Spleen (tissue), 11 donors: ENCODE measurements around the gene GGN. TPM values are rescaled to one million over a fixed set of nuclear protein-coding genes. Genes with fewer than 3 reads are reported as not detected.
A peak's percentile ranks its signal among the peaks of the same experiment; 100 is the strongest.

Source experiments
- DNase-seq: peaks from one replicate; pipeline ENCODE4 v3.0.0-alpha.2; 2020
- H3K27ac ChIP-seq, 8 donors: fragments of 200-600 bp; sonication (generic) in 7 of 8; 1 replicate in 4 of 8; 2 replicates in 4 of 8; pipeline versions ENCODE4 v1.5.0 to v1.8.0; 2016 to 2021; ENCODE audit warnings: inconsistent platforms in 4 of 8, mild to moderate bottlenecking in 4 of 8, moderate library complexity in 1 of 8
- H3K27me3 ChIP-seq, 7 donors: fragments of 200-600 bp; sonication (generic) in 6 of 7; replicated peaks in 1 of 7; 1 replicate in 4 of 7; 2 replicates in 3 of 7; pipeline versions ENCODE4 v1.5.0 to v1.8.0; 2016 to 2021; ENCODE audit warnings: inconsistent platforms in 3 of 7, mild to moderate bottlenecking in 1 of 7
- H3K36me3 ChIP-seq, 6 donors: fragments of 200-600 bp; sonication (generic) in 5 of 6; 1 replicate in 4 of 6; 2 replicates in 2 of 6; pipeline versions ENCODE4 v1.5.0 to v1.8.0; 2016 to 2021; ENCODE audit warnings: inconsistent platforms in 2 of 6
- H3K4me1 ChIP-seq, 6 donors: fragments of 200-600 bp; sonication (generic) in 5 of 6; 1 replicate in 3 of 6; 2 replicates in 3 of 6; pipeline versions ENCODE4 v1.5.0 to v1.8.0; 2016 to 2021; ENCODE audit warnings: inconsistent platforms in 3 of 6
- H3K4me3 ChIP-seq, 8 donors: fragments of 200-600 bp; sonication (generic) in 7 of 8; 1 replicate in 4 of 8; 2 replicates in 4 of 8; pipeline versions ENCODE4 v1.5.0 to v1.8.0; 2016 to 2021; ENCODE audit warnings: inconsistent platforms in 4 of 8, mild to moderate bottlenecking in 4 of 8, moderate library complexity in 2 of 8
- H3K9me3 ChIP-seq, 8 donors: fragments of 200-600 bp; sonication (generic) in 7 of 8; 1 replicate in 4 of 8; 2 replicates in 4 of 8; pipeline versions ENCODE4 v1.5.0 to v1.8.0; 2016 to 2021; ENCODE audit warnings: inconsistent platforms in 4 of 8
- POLR2A ChIP-seq, 3 donors: fragments of 450-650 bp; IDR thresholded peaks; one replicate each; pipeline ENCODE4 v1.5.1; 2017; ENCODE audit warnings: antibody characterized with exemption in 3 of 3, mild to moderate bottlenecking in 1 of 3
- POLR2AphosphoS5 ChIP-seq, 3 donors: sonication (generic); formaldehyde crosslinking; IDR thresholded peaks; one replicate each; pipeline ENCODE4 v1.5.1; 2017; ENCODE audit warnings: antibody characterized with exemption in 3 of 3
- WGBS, 5 donors: extraction: QIAGEN DNeasy Blood & Tissue Kit in 3 of 5; methylation state at CpG; one replicate each; pipeline versions ENCODE4 v1.1.5 to v1.1.7; 2013 to 2018; 5-methylcytosine and 5-hydroxymethylcytosine counted together
- intact Hi-C: fragments of 100-400 bp; cut with DNase I; formaldehyde crosslinking; loops from one replicate; pipeline ENCODE4 v1.15.0; 2023; ENCODE audit warnings: low total_unique reads
- polyA plus RNA-seq, 3 donors: library from polyadenylated mRNA; stranded (reverse); fragments of 200-250 nt; gene quantifications; one replicate each; pipeline ENCODE4 v1.2.1, GENCODE V29; 2013
- total RNA-seq, 7 donors: library from RNA; depleted of rRNA in 3 of 7; stranded (reverse); fragments of >200 nt in 3 of 7; fragmentation: NEBNext Ultra II Directional in 4 of 7; extraction: Animal tissue kit (Norgen Biotek cat#: 25700) in 4 of 7; gene quantifications; one replicate each; pipeline versions ENCODE4 v1.1.0 to v1.2.1, GENCODE V29; 2016 to 2021
- TF ChIP-seq, protein P1 (sequence below), 11 experiments: fragments of 200-600 bp in 7 of 11; fragments of 450-650 bp in 4 of 11; sonication (generic) in 4 of 11; IDR thresholded peaks in 8 of 11; conservative IDR thresholded peaks in 3 of 11; 1 replicate in 7 of 11; 2 replicates in 4 of 11; pipeline versions ENCODE4 v1.4.0 to v1.8.0; 2016 to 2021; ENCODE audit warnings: antibody characterized with exemption in 11 of 11, inconsistent platforms in 4 of 11, mild to moderate bottlenecking in 1 of 11
- donor health status: healthy with polysubstance abuse.
- donor health status: DM: no; HTN: no; CAD: no; lungs with moderate emphysema.
- donor health status: DM: no; HTN: no; CAD: no.
- donor health status: Bipolar disorder and iron deficiency.
- donor health status: healthy.
- donor health status: DM: no; HTN: no; CAD: no.
- donor health status: DM: yes; HTN: yes; CAD: no.

The GGN gene
- total and polyA plus RNA-seq, 10 donors, result 0.08 to 0.19 TPM; not detected in 8

DNA sequence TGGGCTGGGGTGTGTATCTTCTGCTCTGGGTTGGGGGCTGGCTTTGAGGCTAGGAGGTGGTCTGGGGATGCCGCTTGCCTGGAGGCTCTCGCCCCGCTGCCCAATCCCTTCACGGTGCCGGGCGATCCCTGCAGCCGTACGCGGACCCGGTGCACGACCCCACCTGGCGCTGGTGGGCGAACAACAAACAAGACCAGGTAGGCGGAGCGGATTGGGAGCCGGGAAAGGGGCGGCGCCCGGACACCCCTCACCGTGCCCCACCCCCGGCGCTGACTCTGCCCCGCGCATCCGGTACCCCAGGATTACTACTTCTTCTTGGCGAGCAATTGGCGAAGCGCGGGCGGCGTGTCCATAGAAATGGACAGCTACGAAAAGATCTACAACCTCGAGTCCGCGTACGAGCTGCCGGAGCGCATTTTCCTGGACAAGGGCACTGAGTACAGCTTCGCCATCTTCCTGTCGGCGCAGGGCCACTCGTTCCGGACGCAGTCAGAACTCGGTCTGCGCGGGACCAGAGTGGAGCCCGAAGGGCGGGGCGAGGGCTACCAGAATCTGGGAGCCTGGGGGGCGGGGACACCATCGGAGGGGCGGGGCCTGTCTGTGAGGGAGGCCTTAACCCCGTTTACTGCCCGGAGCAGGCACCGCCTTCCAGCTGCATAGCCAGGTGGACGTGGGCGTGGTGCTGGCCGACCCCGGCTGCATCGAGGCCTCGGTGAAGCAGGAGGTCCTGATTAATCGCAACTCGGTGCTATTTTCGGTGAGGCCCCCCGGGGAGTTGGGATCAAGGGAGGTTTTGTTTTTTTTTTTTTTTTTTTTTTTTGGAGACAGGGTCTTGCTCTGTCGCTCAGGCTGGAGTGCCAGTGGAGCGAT lies 25.5 kb downstream of the GGN start:
- peaks cover 8 to 24% (median 19%) of the 10 kb centered on the region in 6 donors for H3K4me1 ChIP-seq
- peak overlapping the region in 7 of 8 donors; percentile 42 to 81 (median 66) for H3K27ac ChIP-seq
- H3K36me3 ChIP-seq, result no peaks in the 10 kb centered on the region
- no peaks in the 10 kb centered on the region for H3K9me3 ChIP-seq
- H3K27me3 ChIP-seq, result peaks cover 0 to 65% (median 4%) of the 10 kb centered on the region in 7 donors
- DNase-seq, result peak; percentile 91
- H3K4me3 ChIP-seq, result peak overlapping the region; percentile 60 to 83 (median 68)
- intact Hi-C loops, result no loop called here
- 1 to 3% (median 3%) methylated on average over 43 to 68 of the region's 68 CpGs for WGBS, 5 donors
- TF ChIP-seq POLR2A (IDR thresholded peaks at IDR 0.05), result no peak
- peak; percentile 66 to 77 (median 71) for TF ChIP-seq POLR2AphosphoS5 (IDR thresholded peaks at IDR 0.05)

GRCh38 chr19:38361633-38362075 lies 26.2 kb downstream of the GGN start:
- intact Hi-C loops, result no loop called here
- H3K36me3 ChIP-seq, result no peaks in the 10 kb centered on the region
- 1 to 2% (median 1%) methylated on average over 24 to 37 of the region's 37 CpGs for WGBS, 5 donors
- H3K4me1 ChIP-seq, result peaks cover 8 to 24% (median 19%) of the 10 kb centered on the region in 6 donors
- peak overlapping the region in 6 of 8 donors; percentile 42 to 81 (median 66) for H3K27ac ChIP-seq
- DNase-seq, result peak; percentile 89
- H3K9me3 ChIP-seq, result no peaks in the 10 kb centered on the region
- TF ChIP-seq, protein P1, sequence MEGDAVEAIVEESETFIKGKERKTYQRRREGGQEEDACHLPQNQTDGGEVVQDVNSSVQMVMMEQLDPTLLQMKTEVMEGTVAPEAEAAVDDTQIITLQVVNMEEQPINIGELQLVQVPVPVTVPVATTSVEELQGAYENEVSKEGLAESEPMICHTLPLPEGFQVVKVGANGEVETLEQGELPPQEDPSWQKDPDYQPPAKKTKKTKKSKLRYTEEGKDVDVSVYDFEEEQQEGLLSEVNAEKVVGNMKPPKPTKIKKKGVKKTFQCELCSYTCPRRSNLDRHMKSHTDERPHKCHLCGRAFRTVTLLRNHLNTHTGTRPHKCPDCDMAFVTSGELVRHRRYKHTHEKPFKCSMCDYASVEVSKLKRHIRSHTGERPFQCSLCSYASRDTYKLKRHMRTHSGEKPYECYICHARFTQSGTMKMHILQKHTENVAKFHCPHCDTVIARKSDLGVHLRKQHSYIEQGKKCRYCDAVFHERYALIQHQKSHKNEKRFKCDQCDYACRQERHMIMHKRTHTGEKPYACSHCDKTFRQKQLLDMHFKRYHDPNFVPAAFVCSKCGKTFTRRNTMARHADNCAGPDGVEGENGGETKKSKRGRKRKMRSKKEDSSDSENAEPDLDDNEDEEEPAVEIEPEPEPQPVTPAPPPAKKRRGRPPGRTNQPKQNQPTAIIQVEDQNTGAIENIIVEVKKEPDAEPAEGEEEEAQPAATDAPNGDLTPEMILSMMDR (IDR thresholded peaks at IDR 0.05 in 8 of 11, conservative IDR thresholded peaks at IDR 0.05 in 3 of 11), result peak in 5 of 11 experiments; percentile 8 to 47 (median 11)
- TF ChIP-seq POLR2AphosphoS5 (IDR thresholded peaks at IDR 0.05) (peak in 2 of 3 donors; percentile 16 to 53), POLR2A (IDR thresholded peaks at IDR 0.05) (no peak)
- H3K27me3 ChIP-seq, result peaks cover 0 to 58% (median 4%) of the 10 kb centered on the region in 7 donors
- H3K4me3 ChIP-seq, result peak overlapping the region; percentile 60 to 83 (median 68)

DNA sequence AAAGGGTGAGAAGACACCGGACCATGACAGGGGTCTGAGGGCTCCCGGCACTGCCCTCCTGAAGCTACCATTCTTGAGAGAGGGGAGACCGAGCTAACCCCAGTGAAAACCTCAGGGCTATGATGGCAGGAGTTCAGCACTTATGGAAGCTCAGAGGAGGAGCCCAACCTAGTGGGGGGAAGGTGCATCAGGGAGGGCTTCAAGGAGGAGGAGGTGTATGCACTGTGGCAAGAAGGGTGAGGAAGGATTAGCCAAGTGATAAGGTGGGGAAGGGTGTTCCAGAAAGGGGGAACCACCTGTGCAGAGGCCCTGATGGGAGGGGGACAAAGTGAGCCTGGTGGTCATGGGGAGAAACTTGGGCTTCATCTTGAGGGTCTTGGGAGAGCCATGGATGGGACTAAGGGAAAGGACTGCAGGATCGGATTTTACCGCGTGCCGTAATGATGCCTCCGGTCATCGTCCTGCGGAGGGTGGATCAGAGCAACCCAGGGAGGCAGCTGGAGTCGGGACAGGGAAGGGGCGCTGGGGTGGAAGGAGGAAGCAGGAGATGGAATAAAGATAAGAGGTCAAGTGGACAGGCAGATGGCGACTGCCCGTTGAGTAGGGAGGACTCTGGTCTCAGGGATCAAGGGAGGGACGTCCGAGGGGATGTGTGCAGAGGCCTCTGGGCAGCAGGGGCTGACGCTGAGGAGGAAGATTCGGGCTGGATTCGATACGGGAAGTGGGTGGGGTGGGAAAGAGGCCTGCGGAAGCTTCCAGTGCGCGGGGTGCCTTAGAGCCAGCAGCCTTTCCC lies 26.8 kb downstream of the GGN start:
- Histone ChIP-seq H3K4me3 (peak overlapping the region; percentile 60 to 83 (median 68)), H3K27me3 (peaks cover 0 to 53% (median 4%) of the 10 kb centered on the region in 7 donors), H3K9me3 (no peaks in the 10 kb centered on the region), H3K4me1 (peaks cover 8 to 24% (median 19%) of the 10 kb centered on the region in 6 donors), H3K27ac (peak overlapping the region in 4 of 8 donors; percentile 66 to 81 (median 68)), H3K36me3 (no peaks in the 10 kb centered on the region)
- no peak for TF ChIP-seq POLR2AphosphoS5 (IDR thresholded peaks at IDR 0.05)
- TF ChIP-seq, protein P1 (IDR thresholded peaks at IDR 0.05 in 8 of 11, conservative IDR thresholded peaks at IDR 0.05 in 3 of 11), result no peak
- no peak for TF ChIP-seq POLR2A (IDR thresholded peaks at IDR 0.05)
- DNase-seq, result no peak
- intact Hi-C loops, result no loop called here
- 15 to 26% (median 21%) methylated on average over 23 of the region's 23 CpGs for WGBS, 5 donors

DNA sequence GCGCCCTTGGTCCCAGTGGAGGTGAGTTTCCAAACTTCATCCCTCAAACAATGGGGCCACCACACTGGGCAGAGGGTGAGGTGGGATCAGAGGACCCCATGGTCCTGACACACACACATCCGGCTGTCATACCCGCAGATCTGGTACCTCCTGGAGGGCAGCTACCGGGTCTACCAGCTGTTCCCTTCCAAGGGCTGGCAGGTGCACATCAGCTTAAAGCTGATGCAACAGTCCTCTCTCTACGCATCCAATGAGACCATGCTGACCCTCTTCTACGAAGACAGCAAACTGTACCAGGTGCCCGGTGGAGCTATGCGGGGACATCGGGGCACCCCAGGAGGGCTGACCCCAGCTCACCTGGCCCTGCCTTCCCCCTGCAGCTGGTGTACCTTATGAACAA lies 27.5 kb downstream of the GGN start:
- intact Hi-C loops, result no loop called here

More for the DNA sequence above, 27.5 kb downstream of the GGN start:
- TF ChIP-seq, protein P1 (IDR thresholded peaks at IDR 0.05 in 8 of 11, conservative IDR thresholded peaks at IDR 0.05 in 3 of 11), result no peak
- H3K27ac ChIP-seq, result no peak overlapping the region
- H3K9me3 ChIP-seq, result no peaks in the 10 kb centered on the region
- DNase-seq, result no peak
- no peak overlapping the region for H3K4me3 ChIP-seq
- 67 to 90% (median 85%) methylated on average over 6 to 9 of the region's 9 CpGs for WGBS, 5 donors
- H3K27me3 ChIP-seq, result peaks cover 0 to 49% (median 4%) of the 10 kb centered on the region in 7 donors
- no peaks in the 10 kb centered on the region for H3K36me3 ChIP-seq
- peaks cover 8 to 24% (median 19%) of the 10 kb centered on the region in 6 donors for H3K4me1 ChIP-seq
